Coronary artery (tissue), 2 donors: ENCODE measurements around the gene ALS2CL.

ENCODE experiments used
- DNase-seq: peaks from one replicate; pipeline ENCODE4 v3.0.0-alpha.2; 2017; ENCODE audit warnings: low spot score
- H3K27ac ChIP-seq, 2 donors: fragments of 200-600 bp; sonication (generic); one replicate each; pipeline ENCODE4 v1.5.1; 2016 to 2019
- H3K4me3 ChIP-seq: fragments of 200-600 bp; sonication (generic); 2 replicates; pipeline ENCODE4 v1.5.1; 2016; ENCODE audit warnings: mild to moderate bottlenecking, moderate library complexity
- CTCF ChIP-seq: fragments of 200-600 bp; sonication (generic); IDR thresholded peaks from one replicate; pipeline ENCODE4 v1.5.1; 2019; ENCODE audit warnings: antibody characterized with exemption

The ALS2CL gene

GRCh38 chr3:46639221-46639620, 54.3 kb downstream of the ALS2CL start:
- no peak overlapping the region for H3K27ac ChIP-seq
- DNase-seq = no peak
- no peak for TF ChIP-seq CTCF

GRCh38 chr3:46634856-46635255, 58.6 kb downstream of the ALS2CL start:
- no peak for DNase-seq
- Histone ChIP-seq H3K27ac (no peak overlapping the region), H3K4me3 (no peak overlapping the region)
- no peak for TF ChIP-seq CTCF

More at GRCh38 chr3:46639221-46639620, 54.3 kb downstream of the ALS2CL start:
- H3K4me3 ChIP-seq = no peak overlapping the region

GRCh38 chr3:46632792-46633191, 60.7 kb downstream of the ALS2CL start:
- H3K4me3 ChIP-seq = no peak overlapping the region
- H3K27ac ChIP-seq = no peak overlapping the region
- TF ChIP-seq CTCF = no peak
- no peak for DNase-seq

- Histone ChIP-seq H3K27ac (peak overlapping the region; percentile 21 to 36), H3K4me3 (peak overlapping the region; percentile 60)
- no peak for DNase-seq
- TF ChIP-seq CTCF = peak; percentile 96
These were observed 63.6 kb downstream of the ALS2CL start for GRCh38 chr3:46629551-46630517.

- Histone ChIP-seq H3K27ac (peak overlapping the region; percentile 9 to 64), H3K4me3 (peak overlapping the region; percentile 35)
- TF ChIP-seq CTCF = no peak
- no peak for DNase-seq
These were observed 64.5 kb downstream of the ALS2CL start for GRCh38 chr3:46628901-46629369.

GRCh38 chr3:46627078-46627477, 66.4 kb downstream of the ALS2CL start:
- no peak overlapping the region for H3K27ac ChIP-seq
- no peak overlapping the region for H3K4me3 ChIP-seq
- TF ChIP-seq CTCF = no peak
- no peak for DNase-seq

GRCh38 chr3:46626039-46626438, 67.4 kb downstream of the ALS2CL start:
- no peak for TF ChIP-seq CTCF
- DNase-seq = no peak
- H3K27ac ChIP-seq = no peak overlapping the region
- no peak overlapping the region for H3K4me3 ChIP-seq
